NCI-H1694 treated with DMSO at 0.1 percent for 48 hours (cell line): Measurements from ENCODE around the gene GREB1.

Experiments used
- DNase-seq: peaks from one replicate; lab custom pipeline; 2025; lab: John Stamatoyannopoulos, UW

Gene GREB1

DNA sequence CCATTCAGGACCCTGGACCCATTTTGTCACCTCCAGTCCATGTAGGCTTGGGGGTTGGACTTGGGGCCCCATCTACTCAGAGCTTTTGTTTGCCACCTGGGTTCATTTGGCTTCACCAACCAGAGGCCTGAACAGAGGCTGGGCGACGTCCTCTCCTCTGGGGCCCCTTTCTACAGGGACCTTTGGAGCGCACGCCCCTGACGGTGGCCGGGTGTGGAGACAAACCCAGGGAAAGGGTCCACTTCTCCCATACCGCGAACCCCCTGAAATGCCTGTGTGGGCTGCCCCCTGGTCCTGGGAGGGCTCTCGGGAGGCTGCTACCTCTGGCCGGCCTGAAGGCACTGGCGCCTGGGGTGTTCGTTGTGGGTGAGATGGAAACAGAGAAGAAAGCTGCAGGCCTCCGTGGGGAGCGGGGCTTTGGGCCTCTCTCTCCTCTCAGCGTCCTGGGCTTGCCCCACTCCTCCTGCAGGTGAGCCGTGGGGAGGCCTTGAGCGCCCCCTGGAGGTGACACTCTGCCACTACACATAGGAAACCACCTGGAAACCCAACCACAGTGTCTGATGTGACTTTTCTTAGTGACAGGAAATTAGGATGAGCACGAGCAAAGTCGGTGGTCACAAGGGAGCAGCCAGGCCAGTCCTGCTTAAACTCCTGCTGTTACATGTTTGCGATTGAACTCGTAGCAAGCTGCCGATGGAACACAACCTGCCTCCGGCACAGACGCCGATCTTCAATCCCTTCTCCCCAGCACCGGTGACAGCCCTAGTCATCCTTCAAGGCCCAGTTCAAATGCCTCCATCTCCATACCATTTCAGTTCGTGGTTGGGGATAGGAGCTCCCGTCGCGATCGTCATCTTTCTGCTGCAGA, 148.1 kb downstream of the GREB1 start:
- peak; percentile 50 for DNase-seq

DNA sequence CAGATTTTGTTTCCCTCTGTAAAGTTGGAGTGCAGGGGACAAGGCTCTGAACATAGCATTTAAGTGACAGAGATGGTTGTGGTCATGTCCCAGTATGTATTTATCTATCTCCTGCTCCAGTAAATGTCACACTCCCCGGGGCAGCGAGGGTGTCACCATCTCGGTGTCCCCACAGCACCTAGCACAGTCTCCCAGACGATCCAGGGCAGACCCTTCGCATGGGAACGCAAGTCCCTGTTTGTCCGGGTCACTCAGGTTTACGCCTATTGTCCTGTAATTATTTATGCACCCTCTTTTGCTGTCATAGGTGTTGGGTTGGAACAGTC, 148.7 kb downstream of the GREB1 start:
- DNase-seq = no peak

- no peak for DNase-seq
Observed at GRCh38 chr2:11683476-11683875, 149.6 kb downstream of the GREB1 start.

- no peak for DNase-seq
Observed at GRCh38 chr2:11683966-11684365, 150.1 kb downstream of the GREB1 start.

DNA sequence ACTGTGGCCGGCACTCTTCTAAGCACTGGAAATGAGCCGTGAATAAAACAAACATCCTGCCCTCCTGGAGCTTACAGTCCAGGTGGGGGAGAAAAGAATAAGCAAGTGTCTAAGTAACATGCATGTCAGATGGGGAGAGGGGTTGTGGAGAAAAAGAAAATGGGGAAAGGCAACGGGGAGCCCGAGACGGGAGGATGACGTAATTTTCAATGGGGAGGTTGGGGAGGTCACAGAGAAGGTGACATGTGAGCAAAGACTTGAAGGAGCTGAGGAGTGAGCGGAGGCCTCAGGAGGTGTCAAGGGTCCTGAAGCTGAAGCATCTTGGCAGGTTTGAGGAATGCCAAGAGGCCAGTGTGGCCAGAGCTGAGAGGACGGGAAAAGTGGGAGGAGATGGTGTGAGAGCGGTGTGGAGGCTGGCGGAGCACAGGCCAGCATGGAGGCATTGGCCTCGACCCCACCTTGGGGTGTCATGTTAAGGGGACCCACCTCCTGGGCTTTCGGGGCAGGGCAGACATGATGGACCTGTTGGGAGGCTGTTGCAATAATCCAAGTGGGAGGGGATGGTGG, 151.1 kb downstream of the GREB1 start:
- DNase-seq = no peak

GRCh38 chr2:11685906-11686470, 152.1 kb downstream of the GREB1 start:
- no peak for DNase-seq

DNA sequence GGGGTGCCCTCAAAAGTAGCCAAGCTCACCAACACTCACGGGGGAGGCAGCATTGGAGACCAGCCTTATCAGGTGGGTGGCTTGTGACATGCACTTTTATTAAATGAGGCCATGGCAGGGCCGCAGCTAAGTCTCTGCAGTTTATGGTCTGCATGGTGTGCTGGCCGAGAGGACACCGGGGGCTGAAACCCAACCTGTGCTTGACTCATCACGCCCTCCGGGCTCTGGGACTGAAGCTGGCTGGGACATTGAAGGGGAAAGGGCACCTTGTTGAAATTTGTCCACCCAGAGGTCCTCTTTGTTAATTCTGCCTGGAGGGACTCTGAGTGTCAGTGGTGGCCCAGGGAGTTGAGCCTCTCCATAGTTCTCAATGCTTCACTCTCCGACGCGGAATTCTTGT, 153.9 kb downstream of the GREB1 start:
- DNase-seq = no peak

DNA sequence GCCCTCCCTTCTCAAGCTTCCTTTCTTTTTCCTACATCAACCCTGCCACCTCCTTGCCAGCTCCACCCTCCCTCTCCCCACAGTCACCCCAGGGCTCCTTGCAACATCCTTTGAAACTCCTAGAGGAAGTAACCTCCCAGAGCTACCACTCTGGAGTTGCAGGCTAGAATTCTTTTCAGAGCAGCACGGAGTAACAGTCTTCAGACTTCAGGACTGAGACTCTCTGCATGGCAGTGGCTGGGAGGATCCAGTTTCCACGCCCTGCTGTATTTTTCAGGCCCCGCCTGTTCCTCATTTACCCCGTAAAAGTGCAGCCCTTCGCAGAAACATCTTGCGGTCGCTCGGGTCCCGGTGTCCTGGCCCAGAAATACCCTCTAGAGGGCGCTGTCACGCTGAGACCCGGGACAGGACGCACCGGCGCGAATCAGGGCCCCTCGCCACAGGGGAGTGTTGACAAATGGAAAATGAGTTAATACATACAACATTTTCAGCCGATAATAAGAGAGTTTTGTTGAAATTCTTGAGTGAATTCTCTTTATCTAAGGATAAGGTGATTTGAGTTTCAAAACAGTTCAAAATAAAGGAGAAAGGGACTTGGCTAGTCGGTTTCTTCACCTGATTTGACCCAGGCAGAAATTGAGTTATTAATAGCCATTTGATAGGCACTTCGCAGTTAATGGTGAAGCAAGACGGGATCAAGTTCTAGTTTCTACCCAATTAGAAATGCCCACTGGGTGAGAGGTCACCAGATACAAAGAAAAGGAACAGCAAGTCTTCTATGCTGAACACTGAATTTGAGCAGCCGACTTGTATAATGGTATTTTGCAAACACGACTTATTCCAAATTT, 154.6 kb downstream of the GREB1 start:
- peak; percentile 87 for DNase-seq

DNA sequence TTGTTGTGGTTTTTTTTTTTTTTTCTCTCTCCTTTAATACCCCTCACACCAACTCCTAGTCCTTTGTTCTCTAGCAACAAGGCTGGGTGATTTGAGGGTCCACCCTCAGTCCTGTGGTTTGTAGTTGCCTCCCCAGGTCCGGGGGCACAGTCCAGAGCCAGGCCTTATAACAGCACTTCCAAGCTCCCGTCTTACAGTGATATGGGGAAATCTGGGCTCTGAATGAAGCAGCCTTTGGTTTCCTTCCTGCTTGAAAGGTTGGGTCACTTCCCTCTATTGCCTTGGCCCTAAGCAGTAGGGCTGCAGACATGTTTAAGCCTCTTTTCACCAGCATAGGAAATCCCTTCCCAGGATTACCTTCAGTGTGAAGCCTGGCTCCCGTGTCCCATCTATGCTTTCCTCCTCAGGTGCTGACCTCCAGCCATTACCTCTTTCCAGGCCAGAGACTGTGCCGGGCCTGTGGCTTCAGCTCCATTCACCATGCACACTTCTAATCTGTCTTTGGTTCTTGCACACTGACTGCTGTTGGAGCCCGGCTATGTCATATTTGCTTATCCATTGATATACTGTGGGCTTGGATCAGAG, 157.3 kb downstream of the GREB1 start:
- no peak for DNase-seq
